Middle frontal gyrus (tissue), 1 donor: ENCODE data around the gene MMP7.

Source experiments
- DNase-seq: peaks from one replicate; pipeline ENCODE4 v3.0.0-alpha.2; 2015; ENCODE audit warnings: low spot score; ENCODE audit errors: extremely low spot score

The MMP7 gene

GRCh38 chr11:102495161-102496042 lies 35.1 kb downstream of the MMP7 start:
- peak; percentile 73 for DNase-seq

GRCh38 chr11:102494216-102494615 lies 36.3 kb downstream of the MMP7 start:
- no peak for DNase-seq

GRCh38 chr11:102493524-102493923 lies 37.0 kb downstream of the MMP7 start:
- no peak for DNase-seq

GRCh38 chr11:102491969-102492368 lies 38.6 kb downstream of the MMP7 start:
- no peak for DNase-seq

GRCh38 chr11:102489186-102490145 lies 41.1 kb downstream of the MMP7 start:
- no peak for DNase-seq

GRCh38 chr11:102488208-102488607 lies 42.3 kb downstream of the MMP7 start:
- no peak for DNase-seq

- DNase-seq, result no peak
These were observed 43.3 kb downstream of the MMP7 start for GRCh38 chr11:102487214-102487613.

GRCh38 chr11:102486584-102486983 lies 44.0 kb downstream of the MMP7 start:
- no peak for DNase-seq

- no peak for DNase-seq
These were observed 45.3 kb downstream of the MMP7 start for GRCh38 chr11:102485095-102485722.

GRCh38 chr11:102482433-102482832 lies 48.1 kb downstream of the MMP7 start:
- no peak for DNase-seq

GRCh38 chr11:102479733-102480132 lies 50.8 kb downstream of the MMP7 start:
- no peak for DNase-seq

- DNase-seq, result no peak
These were observed 51.8 kb downstream of the MMP7 start for GRCh38 chr11:102478673-102479299.

- DNase-seq, result no peak
These were observed 53.7 kb downstream of the MMP7 start for GRCh38 chr11:102476812-102477211.

- no peak for DNase-seq
These were observed 54.5 kb downstream of the MMP7 start for GRCh38 chr11:102476069-102476468.

GRCh38 chr11:102473543-102473942 lies 57.0 kb downstream of the MMP7 start:
- no peak for DNase-seq

- no peak for DNase-seq
These were observed 58.4 kb downstream of the MMP7 start for GRCh38 chr11:102472127-102472526.

- DNase-seq, result no peak
These were observed 59.1 kb downstream of the MMP7 start for GRCh38 chr11:102471474-102471873.
